MCF 10A (cell line): ENCODE results near the gene DYRK1A. TPM values are rescaled to one million over a fixed set of nuclear protein-coding genes. Genes with fewer than 3 reads are reported as not detected.

Source experiments
- BruUV-seq: library from RNA; stranded (reverse); fragments of 400-500 nt; replicated peaks from 2 replicates; lab custom pipeline; 2021; lab: Mats Ljungman, UMichigan
- CTCF ChIA-PET: fragments of 300-600 bp; sonication (Branson Sonifier 250); formaldehyde crosslinking; extraction: SDS; loops from one replicate; lab custom pipeline; 2021; ENCODE audit warnings: antibody characterized with exemption, inconsistent platforms; lab: Yijun Ruan, JAX
- POLR2A ChIA-PET: fragments of 300-600, 350-650 bp; sonication (Branson Sonifier 250); formaldehyde crosslinking; extraction: SDS; loops from one replicate; lab custom pipeline; 2020; ENCODE audit warnings: antibody characterized with exemption, inconsistent platforms; lab: Yijun Ruan, JAX
- DNase-seq: peaks from one replicate; pipeline ENCODE4 v3.0.0-alpha.2; 2018; ENCODE audit not compliant: unreplicated experiment
- H3K27ac Mint-ChIP-seq: one replicate; pipeline ENCODE4 v1.8.0; 2022; ENCODE audit warnings: mild to moderate bottlenecking, low read depth, mixed read lengths; ENCODE audit not compliant: unreplicated experiment
- H3K27me3 Mint-ChIP-seq: one replicate; pipeline ENCODE4 v1.8.0; 2022; ENCODE audit warnings: mixed read lengths; ENCODE audit not compliant: insufficient read depth, unreplicated experiment
- H3K36me3 Mint-ChIP-seq: one replicate; pipeline ENCODE4 v1.8.0; 2022; ENCODE audit warnings: mild to moderate bottlenecking, moderate library complexity, mixed read lengths; ENCODE audit not compliant: insufficient read depth, unreplicated experiment
- H3K4me1 Mint-ChIP-seq: one replicate; pipeline ENCODE4 v1.8.0; 2022; ENCODE audit warnings: mixed read lengths; ENCODE audit not compliant: insufficient read depth, unreplicated experiment
- H3K4me3 Mint-ChIP-seq: one replicate; pipeline ENCODE4 v1.8.0; 2022; ENCODE audit warnings: mild to moderate bottlenecking, moderate library complexity, mixed read lengths; ENCODE audit not compliant: unreplicated experiment
- H3K9me3 Mint-ChIP-seq: one replicate; pipeline ENCODE4 v1.8.0; 2022; ENCODE audit warnings: mixed read lengths; ENCODE audit not compliant: unreplicated experiment
- CTCF ChIP-seq: fragments of 200-600 bp; IDR thresholded peaks from one replicate; pipeline ENCODE4 v1.8.0; 2022; ENCODE audit warnings: antibody characterized with exemption, mild to moderate bottlenecking; ENCODE audit not compliant: unreplicated experiment
- intact Hi-C: fragments of 100-400 bp; cut with micrococcal nuclease; formaldehyde crosslinking; loops from 2 replicates; pipeline ENCODE4 v1.14.1; 2022
- total RNA-seq: library from RNA; stranded (reverse); gene quantifications from 2 replicates; pipeline ENCODE4 v1.2.3, GENCODE V29; 2022

Gene DYRK1A
- total RNA-seq, 1 experiment from 2014 or later = 58.6 TPM

- peaks cover 15% of the 10 kb centered on the region for H3K4me1 Mint-ChIP-seq
- DNase-seq = no peak
- TF ChIP-seq CTCF = no peak
- H3K27me3 Mint-ChIP-seq = no peaks in the 10 kb centered on the region
- H3K4me3 Mint-ChIP-seq = peak overlapping the region; percentile 92
- no peaks in the 10 kb centered on the region for H3K36me3 Mint-ChIP-seq
- POLR2A ChIA-PET = interaction anchor here (1.0 kb wide), 1 partner anchor 12 kb away, joined by 4 read pairs; no protein-coding TSS in a partner anchor
- intact Hi-C loops = no loop called here
- H3K27ac Mint-ChIP-seq = peak overlapping the region; percentile 96
- no TSS peak for BruUV-seq
- CTCF ChIA-PET = interaction anchor here (1.3 to 2.5 kb wide), 3 partner anchors 7 to 113 kb away, joined by 3 to 11 read pairs (median 5); no protein-coding TSS in a partner anchor
- no peaks in the 10 kb centered on the region for H3K9me3 Mint-ChIP-seq
Measured at GRCh38 chr21:37561941-37562919, 195.7 kb downstream of the DYRK1A start.

- H3K27ac Mint-ChIP-seq = peak overlapping the region; percentile 96
- H3K27me3 Mint-ChIP-seq = no peaks in the 10 kb centered on the region
- intact Hi-C loops = no loop called here
- TF ChIP-seq CTCF = no peak
- H3K4me1 Mint-ChIP-seq = peaks cover 15% of the 10 kb centered on the region
- ChIA-PET POLR2A (interaction anchor here (0.6 to 2.0 kb wide), 23 partner anchors 10 to 908 kb away, joined by 3 to 13 read pairs (median 4); partner anchors contain the start of gene DYRK1A), CTCF (interaction anchor here (0.7 to 2.5 kb wide), 10 partner anchors 8 to 390 kb away, joined by 3 to 11 read pairs (median 4); no protein-coding TSS in a partner anchor)
- H3K9me3 Mint-ChIP-seq = no peaks in the 10 kb centered on the region
- peak overlapping the region; percentile 92 for H3K4me3 Mint-ChIP-seq
- TSS peak; percentile 69 for BruUV-seq
- H3K36me3 Mint-ChIP-seq = no peaks in the 10 kb centered on the region
- no peak for DNase-seq
Measured at GRCh38 chr21:37562920-37563640, 196.5 kb downstream of the DYRK1A start.

- intact Hi-C loops = loop anchor here (2.0 kb wide), 1 partner anchor 95 kb away; no protein-coding TSS in a partner anchor
- POLR2A ChIA-PET = interaction anchor here (0.6 to 2.0 kb wide), 29 partner anchors 9 to 1811 kb away, joined by 3 to 13 read pairs (median 4); partner anchors contain the start of gene DYRK1A
- Mint-ChIP-seq H3K36me3 (no peaks in the 10 kb centered on the region), H3K27ac (peak overlapping the region; percentile 96), H3K9me3 (no peaks in the 10 kb centered on the region), H3K4me3 (peak overlapping the region; percentile 92), H3K27me3 (peaks cover 2% of the 10 kb centered on the region), H3K4me1 (peaks cover 15% of the 10 kb centered on the region)
- no TSS peak for BruUV-seq
- CTCF ChIA-PET = interaction anchor here (0.7 to 2.5 kb wide), 13 partner anchors 9 to 390 kb away, joined by 3 to 11 read pairs (median 3); no protein-coding TSS in a partner anchor
- peak; percentile 42 for TF ChIP-seq CTCF
- DNase-seq = peak; percentile 94
Measured at GRCh38 chr21:37563641-37564340, 197.2 kb downstream of the DYRK1A start.
